GM19099 (cell line): ENCODE data around the gene ELOA2.

Experiments used
- POLR2A ChIP-seq: IDR thresholded peaks from 3 replicates; pipeline ENCODE4 v1.6.1; 2011; ENCODE audit warnings: low read depth; ENCODE audit not compliant: insufficient read length; ENCODE audit errors: extremely low read depth

The ELOA2 gene, protein sequence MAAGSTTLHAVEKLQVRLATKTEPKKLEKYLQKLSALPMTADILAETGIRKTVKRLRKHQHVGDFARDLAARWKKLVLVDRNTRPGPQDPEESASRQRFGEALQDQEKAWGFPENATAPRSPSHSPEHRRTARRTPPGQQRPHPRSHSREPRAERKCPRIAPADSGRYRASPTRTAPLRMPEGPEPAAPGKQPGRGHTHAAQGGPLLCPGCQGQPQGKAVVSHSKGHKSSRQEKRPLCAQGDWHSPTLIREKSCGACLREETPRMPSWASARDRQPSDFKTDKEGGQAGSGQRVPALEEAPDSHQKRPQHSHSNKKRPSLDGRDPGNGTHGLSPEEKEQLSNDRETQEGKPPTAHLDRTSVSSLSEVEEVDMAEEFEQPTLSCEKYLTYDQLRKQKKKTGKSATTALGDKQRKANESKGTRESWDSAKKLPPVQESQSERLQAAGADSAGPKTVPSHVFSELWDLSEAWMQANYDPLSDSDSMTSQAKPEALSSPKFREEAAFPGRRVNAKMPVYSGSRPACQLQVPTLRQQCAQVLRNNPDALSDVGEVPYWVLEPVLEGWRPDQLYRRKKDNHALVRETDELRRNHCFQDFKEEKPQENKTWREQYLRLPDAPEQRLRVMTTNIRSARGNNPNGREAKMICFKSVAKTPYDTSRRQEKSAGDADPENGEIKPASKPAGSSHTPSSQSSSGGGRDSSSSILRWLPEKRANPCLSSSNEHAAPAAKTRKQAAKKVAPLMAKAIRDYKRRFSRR

DNA sequence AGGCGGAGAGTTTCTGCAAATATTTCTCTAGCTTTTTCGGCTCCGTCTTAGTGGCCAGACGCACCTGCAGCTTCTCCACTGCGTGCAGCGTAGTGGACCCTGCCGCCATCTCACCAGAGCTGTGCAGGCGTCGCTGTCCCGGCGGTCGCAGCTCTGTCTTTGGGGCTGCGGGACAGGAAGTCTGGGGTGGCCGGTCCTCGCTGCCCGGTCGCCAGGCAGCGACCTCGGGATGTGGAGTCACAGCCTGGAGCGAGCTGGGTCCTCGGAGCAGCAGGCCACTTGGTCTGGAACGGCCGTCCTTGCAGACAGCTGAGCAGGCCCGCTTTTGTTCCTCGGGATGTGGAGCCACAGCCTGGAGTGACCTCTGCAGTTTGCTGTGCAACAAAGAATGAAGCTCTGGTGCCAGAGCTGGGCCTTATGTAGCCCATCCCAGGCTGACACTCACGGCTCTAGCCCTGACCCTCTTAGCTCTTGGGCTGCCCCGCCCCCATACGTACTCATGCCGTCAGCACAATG, at the start of gene ELOA2:
Gene ELOA2 (minus strand): TSS at position 466 of the 516 bp plus-strand sequence. CDS start 357 bp downstream, at position 109.
- no peak for TF ChIP-seq POLR2A

DNA sequence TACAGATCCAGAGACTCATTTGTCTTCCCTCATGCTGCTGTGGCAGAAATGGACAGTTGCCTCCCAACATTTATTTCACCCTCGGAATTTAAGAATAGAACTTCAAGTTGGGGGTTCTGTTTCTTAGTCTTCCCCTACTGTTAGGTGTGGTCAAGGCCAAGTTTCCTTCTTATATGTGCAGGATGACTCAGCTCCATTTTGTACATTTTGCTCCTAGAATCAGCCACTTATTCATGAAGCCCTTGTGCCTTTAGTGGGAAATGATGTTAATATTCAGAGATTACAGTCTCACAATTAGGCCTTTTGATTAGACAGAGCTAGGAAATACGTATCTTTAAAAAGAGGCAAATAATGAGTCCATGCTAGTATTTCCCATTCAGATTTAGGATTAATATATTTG, 46.2 kb upstream of the ELOA2 start:
- TF ChIP-seq POLR2A = no peak

DNA sequence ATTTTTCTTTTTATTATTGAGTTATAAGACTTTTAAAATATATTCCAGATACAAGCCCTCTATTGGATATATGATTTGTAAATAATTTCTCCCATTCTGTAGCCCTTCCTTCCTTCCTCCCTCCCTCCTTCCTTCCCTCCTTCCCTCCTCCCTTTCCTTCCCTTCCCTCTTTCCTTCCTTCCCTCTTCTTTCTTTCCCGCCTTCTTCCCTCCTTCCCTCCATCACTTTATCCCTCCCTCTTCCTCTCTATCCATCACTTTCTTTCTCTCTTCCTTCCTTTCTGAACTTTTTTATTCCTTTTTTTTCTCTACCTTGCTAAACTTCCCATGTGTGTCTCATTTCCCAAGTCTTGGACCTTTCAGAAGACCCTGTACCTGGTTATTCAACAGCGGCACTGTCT, 45.5 kb upstream of the ELOA2 start:
- no peak for TF ChIP-seq POLR2A

DNA sequence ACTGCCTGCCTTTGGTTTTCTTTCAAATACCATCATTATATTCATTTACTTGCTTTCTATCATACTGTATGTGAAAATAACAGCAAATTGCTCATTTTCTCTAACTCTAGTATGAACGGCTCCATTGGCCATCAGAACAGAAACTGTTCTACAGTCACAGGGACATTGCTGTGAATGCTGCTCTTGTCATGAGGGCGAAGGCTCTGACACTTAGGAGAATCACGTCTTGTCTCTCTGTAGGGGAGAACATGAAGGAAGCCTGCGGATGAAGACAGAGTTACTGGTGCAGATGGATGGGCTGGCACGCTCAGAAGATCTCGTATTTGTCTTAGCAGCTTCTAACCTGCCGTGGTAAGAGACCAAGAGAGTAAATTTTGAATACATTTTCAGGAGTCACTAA, 41.7 kb upstream of the ELOA2 start:
- TF ChIP-seq POLR2A = no peak

DNA sequence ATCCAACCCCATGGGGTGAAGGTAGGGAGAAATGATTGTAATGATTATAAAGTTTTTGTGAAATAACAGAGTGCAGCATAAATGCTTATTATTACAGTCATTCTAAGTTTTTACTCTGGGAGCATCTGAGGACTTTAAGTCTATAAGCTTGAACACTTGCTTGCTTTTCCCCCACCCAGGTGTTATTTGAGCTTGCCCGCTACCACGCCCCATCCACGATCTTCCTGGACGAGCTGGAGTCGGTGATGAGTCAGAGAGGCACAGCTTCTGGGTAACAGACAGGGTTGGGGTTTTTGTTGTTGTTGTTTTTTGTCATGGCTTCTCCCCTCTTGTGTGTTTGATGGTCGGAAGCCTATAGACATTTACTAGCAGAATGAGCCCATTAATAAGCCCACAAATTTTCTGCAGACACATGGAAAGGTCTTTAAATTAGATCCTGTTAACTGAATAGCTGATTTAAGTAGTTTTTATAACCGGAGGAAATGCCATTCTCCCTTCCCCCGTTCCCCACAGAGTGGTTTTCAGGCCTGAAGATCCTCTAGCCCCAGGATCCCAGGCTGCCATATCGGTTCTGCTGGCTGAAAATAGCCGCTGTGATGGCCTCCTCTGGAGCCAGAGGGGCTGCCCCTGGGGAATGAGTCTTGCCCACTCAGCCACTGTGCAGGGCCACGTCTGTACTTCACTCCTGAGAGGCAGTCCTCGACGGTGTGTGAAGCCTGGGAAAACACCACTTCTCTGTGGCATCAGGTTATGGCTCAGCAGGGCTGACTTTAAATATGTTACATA, 39.9 kb upstream of the ELOA2 start:
- no peak for TF ChIP-seq POLR2A

DNA sequence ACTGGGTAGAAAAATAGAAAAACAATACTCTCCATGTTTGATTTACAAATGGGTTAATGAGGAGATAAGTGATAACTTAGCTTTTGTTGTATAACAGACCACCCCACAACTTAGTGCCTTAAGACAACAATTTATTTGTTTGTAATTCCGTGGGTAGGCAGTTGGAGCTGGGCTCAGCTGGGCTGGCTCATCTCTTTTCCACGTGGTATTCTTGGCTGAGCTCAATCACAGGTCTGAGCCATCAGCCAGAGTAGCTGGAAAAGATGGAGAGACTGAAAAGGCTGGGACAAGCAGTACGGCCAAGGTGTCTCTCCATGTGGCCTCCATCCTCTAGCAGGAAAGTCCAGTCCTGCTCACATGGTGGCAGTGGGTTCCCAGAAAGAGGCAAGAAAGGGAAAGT, 32.2 kb upstream of the ELOA2 start:
- TF ChIP-seq POLR2A = no peak

DNA sequence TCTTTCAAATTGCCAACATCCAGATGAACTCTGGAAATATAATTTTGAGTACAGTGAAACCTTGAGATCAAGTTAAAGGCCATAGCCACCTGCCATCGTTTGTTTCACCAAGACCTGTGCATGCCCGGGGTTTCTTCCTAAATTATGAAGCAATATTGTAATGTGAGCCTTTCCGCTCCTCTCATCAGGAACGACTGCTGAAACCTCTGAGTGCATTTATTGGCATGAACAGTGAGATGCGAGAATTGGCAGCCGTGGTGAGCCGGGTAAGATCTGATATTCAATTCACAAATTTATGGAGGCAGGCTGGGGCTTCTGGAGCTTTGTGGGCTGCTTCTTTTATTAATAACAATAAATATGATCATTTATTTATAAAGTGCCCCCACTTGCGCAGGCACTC, 27.7 kb upstream of the ELOA2 start:
- TF ChIP-seq POLR2A = no peak

DNA sequence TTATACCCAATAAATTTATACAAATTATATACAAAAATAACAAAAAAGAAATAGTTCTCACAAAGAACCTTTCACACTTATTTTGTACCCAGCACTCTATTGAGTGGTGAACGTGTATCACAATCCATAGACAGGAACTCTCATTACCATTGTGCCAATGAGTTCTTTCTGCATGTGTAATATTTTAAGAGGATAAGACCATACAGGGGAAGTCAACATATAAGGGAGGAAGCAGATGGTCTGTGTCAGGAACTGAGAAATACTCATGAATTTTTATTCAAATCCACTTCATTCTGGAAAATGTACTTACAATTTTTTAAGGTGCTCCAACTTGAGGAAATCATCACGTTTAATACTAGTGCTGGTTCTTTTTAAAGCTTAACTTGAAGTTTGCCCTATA, 27.1 kb upstream of the ELOA2 start:
- TF ChIP-seq POLR2A = no peak

DNA sequence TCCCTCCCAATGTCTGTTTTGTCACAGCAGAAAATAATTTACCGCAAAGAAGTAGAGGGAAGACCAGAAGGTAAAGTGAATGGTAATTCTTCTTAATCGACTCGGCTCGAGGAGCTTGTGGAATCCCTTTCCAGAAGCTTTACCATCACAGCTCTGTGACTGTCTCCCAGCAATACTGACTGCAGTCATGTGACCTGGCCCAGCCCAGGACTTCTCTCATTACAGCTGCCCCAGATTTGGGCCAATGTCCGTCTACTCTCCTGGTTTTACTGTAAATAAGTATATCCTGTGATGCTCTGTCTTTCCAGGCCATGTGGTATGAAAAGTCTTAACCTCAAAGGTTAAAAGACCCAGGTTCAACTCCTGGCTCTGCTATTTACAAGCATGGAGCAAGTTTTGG, 18.9 kb upstream of the ELOA2 start:
- no peak for TF ChIP-seq POLR2A

DNA sequence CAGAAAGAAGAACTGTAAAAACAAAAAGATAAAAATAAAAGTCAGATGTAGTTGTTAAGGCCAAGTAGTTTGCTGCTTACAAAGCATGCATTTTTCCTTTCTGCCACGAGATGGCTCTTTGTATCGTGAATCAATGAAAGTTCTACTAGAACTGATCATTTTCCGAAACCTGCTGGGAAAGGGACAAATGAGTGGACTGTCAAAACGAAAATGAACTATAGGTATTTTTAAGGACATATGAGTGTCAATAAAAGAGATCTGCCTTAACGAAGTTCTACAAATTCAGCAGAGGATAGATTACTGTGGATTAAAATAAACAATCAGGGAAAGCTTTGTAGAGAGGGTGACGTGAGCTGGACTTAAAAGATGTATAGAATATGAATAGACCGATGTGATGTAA, 15.0 kb upstream of the ELOA2 start:
- TF ChIP-seq POLR2A = no peak

DNA sequence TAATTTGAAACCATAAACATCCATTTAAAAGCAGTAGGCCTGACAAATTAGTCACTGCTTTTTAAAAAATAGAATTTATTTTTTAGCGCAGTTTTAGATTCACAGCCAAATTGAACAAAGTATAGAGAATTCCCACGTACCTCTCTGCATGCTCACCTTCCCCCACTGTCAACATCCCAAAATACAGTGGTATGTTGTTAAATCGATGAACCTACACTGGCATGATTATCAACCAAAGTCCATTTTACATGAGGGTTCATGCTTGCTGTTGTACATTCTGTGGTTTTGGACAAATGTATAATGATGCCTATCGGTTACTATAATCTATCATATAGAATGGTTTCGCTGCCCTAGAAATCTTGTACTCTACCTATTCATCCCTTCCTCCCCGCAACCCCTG, 5.6 kb upstream of the ELOA2 start:
- no peak for TF ChIP-seq POLR2A

DNA sequence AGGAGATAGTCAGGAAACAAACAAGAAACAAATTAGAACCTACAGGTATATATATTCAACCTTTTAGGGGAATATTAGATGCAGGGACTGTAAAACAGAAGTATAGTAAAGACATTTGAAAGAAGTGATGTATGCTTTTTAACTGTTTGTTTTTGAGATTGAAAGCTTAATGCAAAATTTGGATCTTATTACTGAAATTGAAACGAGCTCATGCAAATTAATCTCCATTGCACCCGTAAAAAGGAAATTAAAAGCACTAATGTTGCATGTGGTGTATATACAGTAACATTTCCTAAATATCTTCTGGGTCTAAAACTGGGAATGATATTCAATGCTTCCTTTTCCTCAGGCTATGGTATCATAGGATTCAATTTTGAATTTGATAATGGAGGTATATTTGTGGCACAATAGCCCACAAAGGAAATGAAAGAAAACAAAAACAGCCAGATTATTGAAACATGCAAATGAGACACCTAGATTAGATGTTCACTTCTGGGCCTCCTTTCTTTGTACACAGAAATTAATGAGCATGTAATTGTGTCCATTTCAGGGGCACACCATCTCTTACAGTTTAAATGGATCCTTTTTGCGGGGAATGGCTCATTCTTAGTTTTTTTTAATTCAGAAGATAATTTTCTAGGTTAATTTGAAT, 1.6 kb upstream of the ELOA2 start:
- TF ChIP-seq POLR2A = no peak

DNA sequence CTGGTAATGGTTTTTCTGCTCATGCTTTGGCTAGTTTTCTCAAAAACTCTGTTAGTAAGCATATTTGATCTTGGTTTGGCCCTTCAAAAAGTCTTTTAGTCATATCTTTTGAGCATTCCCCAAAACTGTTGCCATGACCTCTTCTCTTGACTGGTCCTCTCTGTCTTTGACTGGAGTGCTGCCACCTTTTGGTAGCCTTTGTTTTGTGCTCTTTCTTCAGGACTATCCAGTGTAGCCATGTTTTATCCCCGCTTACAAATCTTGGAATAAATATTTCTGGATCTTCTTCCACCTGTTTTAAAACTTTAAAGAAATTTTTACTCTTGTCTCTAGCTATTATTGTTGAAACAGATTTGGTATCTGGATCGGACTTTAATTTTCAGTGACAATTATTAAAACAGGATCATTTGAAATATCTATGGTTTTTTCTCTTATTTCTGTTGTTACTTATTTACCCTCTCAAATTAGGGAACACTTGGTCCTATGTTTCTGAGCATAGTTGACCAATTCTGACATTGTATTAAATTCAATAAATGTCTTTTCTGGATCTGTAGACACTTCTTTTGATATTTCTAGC, 965 bp upstream of the ELOA2 start:
- TF ChIP-seq POLR2A = no peak

DNA sequence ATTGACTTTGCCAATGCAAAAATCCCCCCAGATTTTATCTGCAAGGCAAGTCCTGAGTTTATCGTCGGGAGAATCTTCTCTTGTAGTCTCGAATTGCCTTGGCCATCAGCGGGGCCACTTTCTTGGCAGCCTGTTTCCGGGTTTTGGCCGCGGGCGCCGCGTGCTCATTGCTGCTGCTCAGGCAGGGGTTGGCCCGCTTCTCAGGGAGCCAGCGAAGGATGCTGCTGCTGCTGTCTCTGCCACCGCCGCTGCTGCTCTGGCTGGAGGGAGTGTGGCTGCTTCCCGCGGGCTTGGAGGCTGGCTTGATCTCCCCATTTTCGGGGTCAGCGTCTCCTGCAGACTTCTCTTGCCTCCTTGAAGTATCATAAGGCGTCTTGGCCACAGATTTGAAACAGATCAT, 2.5 kb downstream of the ELOA2 start:
- no peak for TF ChIP-seq POLR2A
